HuH-7 (cell line): Measurements from ENCODE around the gene GAK.
"Not testable (repeated sequence)": the region's sequence is repeated elsewhere in the genome, so short reads cannot be mapped to it uniquely, and the experiment has no call there.

ENCODE experiments used
- DNase-seq: peaks from one replicate; pipeline ENCODE4 v3.0.0; 2011; ENCODE audit warnings: low spot score

Gene GAK

DNA sequence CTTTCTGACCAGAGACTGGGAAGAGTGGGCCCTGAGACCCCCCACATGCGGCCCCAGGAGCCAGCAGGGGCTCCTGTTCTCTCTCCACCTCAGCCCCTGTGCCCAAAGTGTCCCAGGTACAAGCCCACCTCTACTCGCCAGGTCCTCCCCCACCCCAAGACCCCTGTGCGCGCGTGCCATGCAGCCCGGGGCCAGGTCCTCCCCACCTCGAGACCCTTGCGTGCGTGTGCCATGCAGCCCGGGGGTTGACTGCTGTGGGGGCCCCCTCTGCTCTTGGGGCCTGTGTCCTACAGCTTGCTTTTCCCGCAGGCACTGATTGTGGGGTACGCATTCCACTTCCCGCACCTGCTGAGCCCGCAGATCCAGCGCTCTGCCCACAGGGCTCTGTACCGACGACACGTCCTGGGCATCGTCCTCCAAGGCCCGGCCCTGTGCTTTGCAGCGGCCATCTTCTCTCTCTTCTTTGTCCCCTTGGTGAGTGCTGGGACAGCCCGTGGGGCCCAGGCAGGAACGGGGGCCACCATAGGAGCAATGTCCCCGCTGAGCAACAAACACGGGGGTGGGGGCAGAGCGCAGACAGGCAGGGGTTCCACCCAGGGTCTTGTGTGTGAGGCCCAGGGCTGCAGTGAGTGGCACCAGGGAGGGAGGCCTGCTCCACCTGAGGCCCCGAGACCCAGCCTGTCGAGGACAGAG lies 20.9 kb upstream of the GAK start:
- DNase-seq, result no peak

DNA sequence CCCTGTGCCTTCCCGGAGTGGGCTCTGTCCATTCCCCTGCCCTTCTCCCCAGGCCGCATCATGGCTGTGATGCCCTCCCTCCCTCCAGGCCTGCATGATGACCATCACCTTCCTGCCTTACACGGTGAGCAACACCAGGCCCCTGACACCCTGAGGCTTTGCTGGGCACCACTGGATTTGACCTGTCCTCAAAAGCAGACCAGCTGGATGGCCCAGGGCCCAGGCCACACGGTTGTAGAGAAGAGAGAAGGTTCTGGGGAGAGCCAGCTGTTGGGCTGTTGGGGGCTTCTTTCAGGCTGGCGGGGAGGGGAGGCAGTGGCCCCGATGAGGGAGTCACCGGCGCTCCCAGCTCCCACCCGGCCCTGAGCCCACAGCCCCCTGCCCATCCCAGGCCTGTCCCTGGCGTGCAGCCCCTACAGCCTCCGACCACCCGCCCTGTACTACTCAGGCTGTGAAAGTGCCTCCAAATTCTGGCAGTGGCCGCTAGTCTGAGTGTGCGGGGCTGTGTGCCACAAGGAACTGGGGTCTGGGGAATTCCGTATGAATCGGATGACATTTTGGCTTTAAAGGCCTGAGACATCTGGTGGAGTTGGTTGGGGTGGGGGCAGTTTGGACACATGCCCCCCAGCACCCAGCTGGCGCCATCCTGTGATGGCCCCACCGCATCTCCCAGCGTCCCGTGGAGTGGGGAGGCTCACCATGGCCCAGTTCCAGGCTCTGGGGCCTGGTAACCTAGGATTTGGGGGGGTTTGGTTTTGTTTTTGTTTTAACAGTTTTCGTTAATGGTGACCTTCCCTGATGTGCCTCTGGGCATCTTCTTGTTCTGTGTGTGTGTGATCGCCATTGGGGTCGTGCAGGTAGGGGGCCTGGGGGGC lies 19.7 kb upstream of the GAK start:
- DNase-seq, result no peak

DNA sequence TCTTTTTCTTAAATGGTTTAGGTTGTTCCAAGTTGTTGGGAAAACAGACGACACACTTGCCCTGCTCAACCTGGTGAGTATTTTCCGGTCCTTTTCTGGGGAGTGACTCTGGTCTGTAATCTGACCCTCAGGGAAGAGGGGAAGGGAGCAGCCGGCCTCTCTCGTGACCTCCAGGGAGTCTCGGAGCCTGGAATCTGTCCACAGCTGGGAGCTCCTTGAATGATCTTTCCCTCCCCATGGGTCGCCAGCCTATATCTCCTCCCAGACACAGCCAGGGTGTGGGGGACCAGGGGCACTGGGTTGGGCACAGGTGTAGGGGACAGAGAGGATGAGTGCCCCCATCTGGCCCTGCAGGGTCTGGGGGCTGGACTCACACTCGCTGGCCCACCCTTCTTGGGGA lies 19.1 kb upstream of the GAK start:
- DNase-seq, result no peak

DNA sequence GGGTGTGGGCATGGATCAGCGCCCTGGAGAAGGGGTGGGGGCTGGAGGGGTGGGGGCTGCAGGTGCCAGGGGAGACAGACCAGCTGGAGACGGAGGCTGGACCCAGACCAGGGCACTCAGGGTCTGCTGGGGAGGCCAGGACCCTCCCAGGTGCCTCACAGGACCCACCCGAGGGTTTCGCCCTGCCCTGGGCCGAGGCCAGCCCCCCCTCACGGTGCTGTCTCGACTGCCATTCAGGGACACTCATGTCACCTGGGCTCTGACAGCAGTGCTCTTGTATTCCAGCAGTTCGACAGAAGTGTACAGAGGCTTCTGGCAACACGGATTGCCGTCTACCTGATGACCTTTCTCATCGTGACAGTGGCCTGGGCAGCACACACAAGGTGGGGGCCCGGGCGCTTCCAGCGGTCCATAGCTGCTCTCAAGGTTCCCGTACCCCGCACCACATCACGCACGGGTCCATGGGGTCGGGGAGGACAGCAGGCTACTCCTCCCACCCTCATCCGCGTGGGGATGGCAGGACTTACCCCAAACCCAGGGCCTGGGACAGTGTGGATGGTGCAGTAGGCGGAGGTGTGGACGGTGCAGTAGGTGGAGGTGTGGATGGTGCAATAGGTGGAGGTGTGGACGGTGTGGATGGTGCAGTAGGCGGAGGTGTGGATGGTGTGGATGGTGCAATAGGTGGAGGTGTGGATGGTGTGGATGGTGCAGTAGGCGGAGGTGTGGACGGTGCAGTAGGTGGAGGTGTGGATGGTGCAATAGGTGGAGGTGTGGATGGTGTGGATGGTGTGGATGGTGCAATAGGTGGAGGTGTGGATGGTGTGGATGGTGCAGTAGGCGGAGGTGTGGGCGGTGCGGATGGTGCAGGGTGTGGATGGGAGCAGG lies 18.3 kb upstream of the GAK start:
- no peak for DNase-seq

DNA sequence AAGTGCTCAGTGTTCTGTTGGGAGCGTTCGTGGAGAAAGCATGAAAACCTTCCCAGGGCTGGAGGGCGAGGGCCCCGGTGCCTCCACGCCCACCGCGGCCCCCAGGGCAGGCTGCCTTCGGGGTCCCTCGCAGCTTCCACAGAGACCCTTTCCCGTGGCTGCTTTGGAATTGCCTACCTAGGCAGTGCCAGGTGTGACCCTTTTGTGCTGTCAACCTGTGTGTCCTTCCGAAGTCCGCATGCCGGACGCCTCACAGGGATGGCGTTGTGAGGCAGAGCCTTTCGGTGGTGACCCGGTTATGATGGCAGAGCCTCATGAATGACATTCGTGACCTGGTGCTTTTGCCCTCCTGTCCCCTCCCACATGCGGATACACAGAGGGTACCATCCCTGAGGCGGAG lies 17.5 kb upstream of the GAK start:
- DNase-seq, result no peak

DNA sequence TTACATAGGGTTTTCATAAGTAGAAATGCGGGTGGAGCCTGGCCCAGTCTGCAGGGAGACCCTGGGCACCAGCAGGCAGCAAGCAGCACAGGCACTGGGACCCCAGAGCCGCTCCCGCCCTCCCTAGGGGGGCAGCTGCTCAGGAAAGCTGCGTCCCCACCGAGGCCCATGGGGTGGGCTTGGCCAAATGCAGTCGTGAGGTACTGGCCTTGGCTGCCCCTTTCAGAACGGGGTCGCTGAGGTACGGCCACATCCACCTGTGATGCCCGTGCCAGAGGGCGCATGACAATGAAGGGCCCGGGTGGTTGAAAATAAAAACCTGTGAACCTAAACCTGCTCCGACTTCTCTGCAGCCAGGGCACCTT lies 16.8 kb upstream of the GAK start:
- no peak for DNase-seq

DNA sequence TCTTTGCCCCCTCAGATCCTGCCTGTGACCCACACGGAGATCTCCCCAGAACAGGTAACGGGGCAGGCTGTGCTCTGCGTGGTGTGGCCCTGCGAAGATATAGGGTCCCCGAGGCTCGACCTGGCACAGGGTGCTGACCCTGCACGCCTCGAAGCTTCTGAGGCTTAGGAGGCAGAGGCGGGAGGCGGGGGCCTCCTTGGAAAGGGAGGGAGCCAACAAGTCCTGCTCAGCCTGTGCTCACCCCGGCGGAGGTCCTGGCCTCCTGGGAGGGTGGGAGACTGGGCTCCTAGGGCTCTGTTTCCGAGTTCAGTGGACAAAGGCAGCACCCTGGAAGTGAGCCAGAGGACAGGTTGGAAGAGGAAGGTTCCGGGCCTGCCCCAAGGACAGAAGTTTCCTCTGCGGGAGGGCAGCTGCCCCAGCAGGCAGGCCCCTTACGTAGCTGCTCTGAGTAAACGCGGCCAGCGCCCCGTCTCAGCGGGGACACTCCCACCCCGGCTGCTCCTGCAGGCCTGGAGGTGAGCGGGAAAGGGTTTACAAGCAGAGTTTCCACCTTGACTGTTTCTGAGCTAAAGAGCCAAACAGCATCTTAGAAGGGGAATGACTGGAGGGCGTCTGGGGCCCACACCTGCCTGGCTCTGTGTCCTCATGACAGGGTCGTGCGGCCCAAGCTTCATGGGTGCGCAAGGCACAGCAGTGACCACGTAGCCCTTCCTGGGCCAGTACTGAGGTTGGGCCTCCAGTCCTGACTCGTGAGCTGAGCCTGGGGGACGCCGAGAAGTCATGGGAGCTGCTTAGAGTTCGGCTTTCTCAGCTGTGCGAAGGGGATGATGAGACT lies 16.2 kb upstream of the GAK start:
- DNase-seq, result no peak

DNA sequence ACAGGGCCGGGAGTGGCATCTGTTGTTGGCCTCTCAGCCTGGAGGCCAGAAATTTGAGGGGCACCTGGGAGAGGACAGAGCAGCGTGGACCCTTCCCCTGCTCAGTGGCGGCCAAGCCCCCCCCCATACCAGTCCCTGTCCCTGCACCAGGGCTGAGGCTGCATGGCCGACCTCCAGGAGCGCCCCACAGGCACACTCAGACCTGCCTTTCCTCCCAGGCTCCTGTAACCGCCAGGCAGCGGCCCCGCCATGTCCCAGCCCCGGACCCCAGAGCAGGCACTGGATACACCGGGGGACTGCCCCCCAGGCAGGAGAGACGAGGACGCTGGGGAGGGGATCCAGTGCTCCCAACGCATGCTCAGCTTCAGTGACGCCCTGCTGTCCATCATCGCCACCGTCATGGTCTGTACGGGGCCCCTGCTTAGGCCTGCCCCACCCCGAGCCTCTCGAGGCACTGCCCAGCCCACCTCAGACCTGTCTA lies 15.4 kb upstream of the GAK start:
- no peak for DNase-seq

DNA sequence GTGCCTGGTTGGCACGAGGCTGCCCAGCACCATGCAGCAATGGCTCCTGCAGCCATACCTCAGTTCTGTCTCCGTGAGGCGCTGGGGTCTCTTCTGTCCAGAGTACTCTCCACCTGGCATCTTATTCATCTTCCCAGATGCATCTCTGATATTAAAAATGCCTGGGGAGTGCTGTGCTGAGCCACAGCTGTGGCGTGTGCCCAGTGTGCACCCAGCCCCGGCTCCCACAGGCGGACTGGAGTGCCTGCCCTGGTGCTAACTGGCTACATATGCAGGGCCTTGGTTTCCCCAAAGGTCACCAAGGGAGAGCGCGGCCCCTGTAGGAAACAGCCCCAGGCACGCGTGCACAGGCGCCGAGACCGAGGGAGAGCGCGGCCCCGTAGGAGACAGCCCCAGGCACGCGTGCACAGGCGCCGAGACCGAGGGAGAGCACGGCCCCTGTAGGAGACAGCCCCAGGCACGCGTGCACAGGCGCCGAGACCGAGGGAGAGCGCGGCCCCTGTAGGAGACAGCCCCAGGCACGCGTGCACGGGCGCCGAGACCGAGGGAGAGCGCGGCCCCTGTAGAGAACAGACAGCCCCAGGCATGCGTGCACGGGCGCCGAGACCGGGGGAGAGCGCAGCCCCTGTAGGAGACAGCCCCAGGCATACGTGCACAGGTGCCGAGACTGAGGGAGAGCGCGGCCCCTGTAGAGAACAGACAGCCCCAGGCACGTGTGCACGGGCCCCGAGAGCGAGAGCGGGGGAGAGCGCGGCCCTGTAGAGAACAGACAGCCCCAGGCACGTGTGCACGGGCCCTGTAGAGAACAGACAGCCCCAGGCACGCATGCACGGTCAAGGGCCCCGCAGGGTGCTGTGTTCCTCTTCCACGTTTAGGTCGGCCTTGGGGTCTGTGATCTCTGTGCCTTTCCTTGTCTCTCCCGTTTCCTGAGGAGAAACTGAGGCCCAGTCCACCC lies 14.7 kb upstream of the GAK start:
- DNase-seq, result no peak

DNA sequence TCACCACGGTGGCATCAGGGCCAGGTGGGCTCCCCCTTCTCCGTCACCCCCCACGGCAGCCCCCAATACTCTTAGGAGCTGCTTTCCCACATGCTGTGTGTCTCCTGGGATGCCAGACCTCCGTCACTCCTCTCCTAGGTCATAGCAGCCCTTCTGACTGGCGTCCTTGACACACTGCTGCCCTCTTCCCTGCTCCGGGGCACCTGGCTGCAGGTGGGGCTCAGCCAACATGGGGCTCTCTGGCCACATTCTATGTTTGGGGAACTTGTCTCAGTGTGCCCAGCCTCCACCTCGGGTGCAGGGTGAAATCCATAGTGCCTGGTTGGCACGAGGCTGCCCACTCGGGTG lies 14.0 kb upstream of the GAK start:
- DNase-seq, result no peak

DNA sequence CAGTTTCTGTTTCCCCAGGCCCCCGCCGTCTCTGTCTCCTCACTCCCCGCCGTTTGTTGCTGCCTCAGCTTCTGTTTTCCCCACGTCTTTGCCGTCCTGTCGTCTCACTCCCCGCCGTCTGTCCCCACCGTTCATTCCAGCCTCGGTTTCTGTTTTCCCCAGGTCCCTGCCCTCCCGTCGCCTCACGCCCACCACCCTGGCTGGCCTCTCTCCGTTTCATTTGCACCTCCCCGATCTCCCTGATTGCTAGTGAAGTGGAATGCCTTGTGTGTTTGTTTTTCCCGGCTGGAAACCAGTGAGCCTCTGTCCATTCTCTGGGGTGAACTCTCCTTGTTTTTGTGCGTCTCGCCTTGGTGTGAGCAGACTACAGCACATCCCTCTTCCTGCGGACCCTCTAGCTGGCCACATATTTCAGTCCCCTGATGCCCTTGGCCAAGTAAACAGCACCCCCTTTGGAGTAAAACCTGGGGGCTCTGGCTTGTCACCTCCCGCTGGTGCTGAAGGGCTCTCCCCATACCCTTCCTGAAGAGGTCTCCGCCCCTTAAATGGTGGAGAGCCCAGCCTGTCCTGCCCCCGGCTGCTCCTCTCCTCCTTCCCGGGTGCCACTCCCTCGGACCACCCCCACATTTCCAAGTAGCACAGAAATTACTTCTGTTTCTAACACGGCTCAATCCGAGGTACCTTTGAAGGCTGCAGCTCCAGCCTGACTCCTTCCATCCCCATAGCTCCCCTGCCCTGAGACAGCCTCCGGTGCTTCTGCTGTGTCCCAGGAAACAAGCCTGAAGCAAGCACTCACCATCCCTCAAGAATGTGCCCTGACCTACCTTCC lies 13.4 kb upstream of the GAK start:
- DNase-seq, result no peak

DNA sequence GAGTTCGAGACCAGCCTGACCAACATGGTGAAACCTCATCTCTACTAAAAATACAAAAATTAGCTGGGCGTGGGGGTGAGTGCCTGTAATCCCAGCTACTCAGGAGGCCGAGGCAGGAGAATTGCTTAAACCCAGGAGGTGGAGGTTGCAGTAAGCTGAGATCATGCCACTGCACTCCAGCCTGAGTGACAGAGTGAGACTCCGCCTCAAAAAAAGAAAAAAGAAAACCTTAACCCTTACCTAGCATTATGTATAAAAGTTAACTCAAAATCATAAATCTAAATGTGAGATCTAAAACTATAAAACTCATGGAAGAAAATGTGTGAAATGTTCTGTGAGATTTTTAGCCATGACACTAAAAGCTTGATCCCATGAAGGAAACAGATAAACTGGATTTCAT lies 7.4 kb upstream of the GAK start:
- DNase-seq, result not testable (repeated sequence)

DNA sequence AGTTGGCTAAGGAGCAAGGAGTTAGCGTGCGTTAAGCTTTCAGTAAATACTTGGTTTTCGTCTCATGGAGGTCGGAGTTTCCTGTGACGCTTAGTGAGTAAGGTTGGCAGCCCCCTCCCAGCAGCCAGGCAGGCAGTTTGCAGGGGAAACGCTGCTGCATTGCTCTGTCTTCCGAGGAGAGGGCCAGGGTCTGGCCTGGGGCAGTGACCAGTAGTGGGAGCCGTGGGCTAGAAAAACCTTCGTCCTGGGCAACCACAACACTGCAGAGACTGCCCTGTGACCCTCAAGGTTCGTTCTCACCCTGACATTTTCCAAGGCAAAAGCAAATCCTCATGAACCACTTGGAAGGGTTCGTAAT lies 576 bp upstream of the GAK start:
- peak; percentile 42 for DNase-seq

DNA sequence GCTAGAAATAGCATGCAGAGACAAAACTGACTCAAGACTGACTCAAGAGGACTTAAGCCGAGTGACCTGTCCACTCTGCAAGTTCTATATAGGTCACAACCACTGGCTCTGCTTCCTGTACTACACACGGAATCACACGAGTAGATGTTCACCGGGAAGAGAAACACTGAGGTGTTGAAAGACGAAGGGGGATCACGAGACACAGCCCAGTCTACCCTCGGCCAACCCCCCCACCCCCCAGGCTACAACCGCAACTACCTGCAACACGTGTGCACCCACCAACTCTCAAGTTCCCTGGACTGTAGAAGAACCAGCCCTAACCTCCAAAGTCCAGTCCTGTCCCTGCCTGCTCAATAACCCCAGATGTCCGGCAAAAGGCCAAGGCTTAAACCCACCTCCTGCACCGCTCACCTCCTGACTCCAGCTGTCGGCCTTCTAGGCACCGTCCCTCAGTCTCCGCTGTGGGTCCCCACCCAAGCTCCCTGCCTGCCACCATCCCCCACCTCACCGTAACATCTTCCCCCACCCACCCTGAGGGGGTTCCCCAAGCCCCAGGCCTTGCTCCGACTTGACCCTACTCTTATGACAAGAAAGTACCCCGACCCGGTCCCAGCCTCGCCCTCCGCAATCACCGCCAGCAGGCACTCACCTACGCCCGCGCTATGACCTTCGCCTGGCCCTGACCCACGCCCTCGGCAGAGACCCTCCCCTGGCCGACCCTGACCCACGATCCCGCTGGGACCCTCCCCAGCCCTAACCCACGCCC lies 739 bp downstream of the GAK start:
- DNase-seq, result no peak

DNA sequence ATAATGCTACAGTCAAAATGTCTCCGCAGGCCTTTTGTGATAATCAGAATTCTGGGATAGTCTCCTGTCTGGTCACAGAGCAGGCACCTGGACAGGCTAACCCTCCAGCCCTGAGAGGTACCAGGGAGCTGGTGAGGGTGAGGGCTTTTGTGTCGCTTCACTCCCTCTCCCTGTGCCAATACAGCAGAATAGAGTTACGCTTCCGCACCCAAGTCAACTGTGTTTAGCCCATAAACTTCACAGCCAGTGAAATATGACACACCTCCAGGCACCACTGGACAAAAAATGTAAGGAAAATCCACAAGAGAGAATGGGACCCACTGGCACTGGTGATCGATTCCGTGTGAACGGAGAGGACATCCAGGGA lies 1.3 kb downstream of the GAK start:
- no peak for DNase-seq

DNA sequence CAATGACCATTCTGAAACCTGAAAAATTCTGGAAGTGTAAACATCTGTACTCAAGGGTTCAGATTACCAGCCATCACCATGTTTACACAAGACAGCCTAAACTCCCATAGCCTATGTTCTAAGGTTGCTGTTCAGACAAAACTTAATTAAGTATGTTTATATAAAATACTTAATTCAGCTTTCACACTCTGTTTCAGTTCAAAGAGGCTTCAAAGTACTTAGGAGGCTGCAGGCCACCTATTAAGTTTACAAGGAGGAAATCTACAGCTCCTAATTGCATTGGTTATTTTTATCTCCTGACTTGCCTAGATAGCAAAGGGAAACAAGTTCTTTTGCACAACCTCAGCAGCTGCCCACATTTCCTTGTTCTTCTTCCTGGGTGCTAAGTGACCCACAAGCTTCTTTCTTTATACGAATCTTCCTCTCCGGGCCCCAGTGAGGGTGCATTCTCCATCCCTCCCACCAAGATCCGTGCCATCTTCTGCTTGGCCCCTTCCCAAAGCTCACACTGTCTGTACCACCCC lies 2.0 kb downstream of the GAK start:
- peak; percentile 78 for DNase-seq

DNA sequence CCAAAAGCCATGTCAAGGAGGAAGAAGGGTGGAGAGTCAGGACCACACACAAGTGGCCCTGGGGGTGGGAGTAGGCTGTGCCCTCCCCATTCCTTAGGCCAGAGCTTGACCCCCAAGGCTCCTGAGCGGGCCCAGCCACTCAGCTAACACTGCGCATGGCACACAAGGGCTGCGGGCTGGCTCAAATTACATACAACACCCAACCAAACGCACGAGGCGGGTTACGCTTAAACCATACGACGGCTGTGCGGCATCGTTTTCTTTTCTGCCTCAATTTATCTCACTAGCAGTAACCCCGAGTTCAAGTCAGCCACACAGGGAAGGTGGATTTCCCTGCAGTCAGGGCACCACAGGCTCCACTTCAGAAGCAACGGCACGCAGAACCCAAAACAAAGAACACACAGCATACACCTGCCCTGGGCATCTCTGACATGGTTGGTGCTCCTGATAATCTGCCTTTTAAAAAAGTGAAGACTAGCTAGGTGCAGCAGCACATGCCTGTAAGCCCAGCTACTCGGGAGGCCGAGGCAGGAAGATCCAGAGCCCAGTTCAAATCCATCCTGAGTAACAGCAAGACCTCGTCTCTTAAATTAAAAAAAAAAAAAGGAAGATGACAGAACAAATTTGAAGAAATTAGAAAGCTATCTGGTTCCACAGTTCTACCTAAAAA lies 2.9 kb downstream of the GAK start:
- no peak for DNase-seq

DNA sequence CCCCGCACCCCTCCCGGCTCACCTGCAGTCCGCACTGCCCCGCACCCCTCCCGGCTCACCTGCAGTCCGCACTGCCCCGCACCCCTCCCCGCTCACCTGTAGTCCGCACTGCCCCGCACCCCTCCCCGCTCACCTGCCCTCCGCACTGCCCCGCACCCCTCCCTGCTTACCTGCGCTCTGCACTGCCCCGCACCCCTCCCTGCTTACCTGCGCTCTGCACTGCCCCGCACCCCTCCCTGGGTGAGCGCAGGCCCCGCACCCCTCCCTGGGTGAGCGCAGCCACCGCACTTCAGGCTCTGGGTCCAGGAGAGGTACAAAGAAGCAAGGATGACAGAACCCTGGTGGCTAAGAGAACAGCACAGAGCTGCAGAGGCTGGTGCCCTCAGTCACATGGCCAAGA lies 4.5 kb downstream of the GAK start:
- DNase-seq, result not testable (repeated sequence)
